NOMO-1 treated with DMSO at 0.1 percent for 48 hours (cell line): ENCODE measurements around the gene OR2V2.
A peak's percentile ranks its signal among the peaks of the same experiment; 100 is the strongest.
"Not testable (repeated sequence)": the region's sequence is repeated elsewhere in the genome, so short reads cannot be mapped to it uniquely, and the experiment has no call there.

ENCODE experiments used
- DNase-seq: peaks from one replicate; lab custom pipeline; 2025; ENCODE audit not compliant: unreplicated experiment; lab: John Stamatoyannopoulos, UW

The OR2V2 gene

GRCh38 chr5:181146927-181147636 lies at the start of gene OR2V2:
Gene OR2V2 (plus strand): TSS chr5:181147586. CDS start chr5:181154943, 7,357 bp downstream.
- DNase-seq, result not testable (repeated sequence)

- not testable (repeated sequence) for DNase-seq
Measured at GRCh38 chr5:181097759-181098491, 49.5 kb upstream of the OR2V2 start.

- DNase-seq, result no peak
Measured at GRCh38 chr5:181098762-181099601, 48.4 kb upstream of the OR2V2 start.

DNA sequence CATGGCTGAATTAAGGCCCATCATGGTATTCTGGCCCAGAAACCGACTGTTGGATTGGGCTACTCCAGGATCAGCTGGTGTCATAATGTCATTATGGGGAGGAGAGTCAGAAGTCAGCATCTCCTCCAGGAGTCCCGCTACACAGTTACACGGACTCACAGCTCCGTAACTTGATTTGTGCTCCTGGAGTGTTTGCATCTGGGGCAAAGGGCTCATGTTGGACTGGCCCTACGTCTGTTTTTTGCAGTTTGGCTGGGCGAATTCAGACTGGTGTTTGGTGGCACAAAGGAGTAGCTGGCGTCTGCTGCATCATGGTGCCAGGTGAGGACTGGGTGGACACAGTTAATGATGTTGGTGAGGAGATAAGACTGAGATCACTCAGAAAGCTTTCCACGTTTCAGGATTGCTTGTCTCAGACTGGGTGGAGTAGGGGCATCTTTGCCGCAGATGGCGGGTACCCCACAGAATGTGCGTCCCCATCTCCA lies 47.7 kb upstream of the OR2V2 start:
- no peak for DNase-seq

- no peak for DNase-seq
Measured at GRCh38 chr5:181100121-181100875, 47.1 kb upstream of the OR2V2 start.

DNA sequence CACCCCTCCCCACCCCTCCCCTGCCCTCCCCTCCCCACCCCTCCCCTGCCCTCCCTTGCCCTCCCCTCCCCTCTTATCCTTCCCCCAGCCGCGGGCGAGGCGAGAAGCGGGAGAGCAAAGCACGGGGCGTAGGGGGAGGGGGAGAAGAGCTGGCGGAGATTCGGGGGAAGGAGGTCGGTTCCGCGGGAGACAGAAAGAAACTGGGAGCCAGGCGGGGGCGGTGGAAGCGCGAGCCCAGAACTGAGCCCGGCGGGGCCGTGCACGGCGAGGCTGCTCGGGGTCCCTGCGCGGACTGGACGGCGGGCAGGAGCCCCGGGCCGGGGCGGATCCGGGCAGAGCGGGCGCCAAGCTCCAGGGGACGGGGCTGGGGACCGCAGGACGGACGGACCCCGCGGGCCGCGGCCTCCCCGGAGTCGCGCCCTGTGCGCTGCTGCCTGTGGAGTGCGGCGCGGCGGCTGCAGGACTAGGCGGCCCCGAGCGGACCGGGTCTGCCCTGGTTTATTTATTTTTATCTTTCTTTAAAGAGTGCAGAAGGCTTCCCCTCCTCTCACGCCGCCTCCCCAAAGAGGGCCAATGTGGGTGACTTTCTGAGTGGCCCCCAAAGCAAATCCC lies 46.2 kb upstream of the OR2V2 start:
- DNase-seq, result not testable (repeated sequence)

- DNase-seq, result not testable (repeated sequence)
Measured at GRCh38 chr5:181101930-181102674, 45.3 kb upstream of the OR2V2 start.

GRCh38 chr5:181104259-181104568 lies 43.2 kb upstream of the OR2V2 start:
- not testable (repeated sequence) for DNase-seq

- not testable (repeated sequence) for DNase-seq
Measured at GRCh38 chr5:181104606-181105390, 42.6 kb upstream of the OR2V2 start.

DNA sequence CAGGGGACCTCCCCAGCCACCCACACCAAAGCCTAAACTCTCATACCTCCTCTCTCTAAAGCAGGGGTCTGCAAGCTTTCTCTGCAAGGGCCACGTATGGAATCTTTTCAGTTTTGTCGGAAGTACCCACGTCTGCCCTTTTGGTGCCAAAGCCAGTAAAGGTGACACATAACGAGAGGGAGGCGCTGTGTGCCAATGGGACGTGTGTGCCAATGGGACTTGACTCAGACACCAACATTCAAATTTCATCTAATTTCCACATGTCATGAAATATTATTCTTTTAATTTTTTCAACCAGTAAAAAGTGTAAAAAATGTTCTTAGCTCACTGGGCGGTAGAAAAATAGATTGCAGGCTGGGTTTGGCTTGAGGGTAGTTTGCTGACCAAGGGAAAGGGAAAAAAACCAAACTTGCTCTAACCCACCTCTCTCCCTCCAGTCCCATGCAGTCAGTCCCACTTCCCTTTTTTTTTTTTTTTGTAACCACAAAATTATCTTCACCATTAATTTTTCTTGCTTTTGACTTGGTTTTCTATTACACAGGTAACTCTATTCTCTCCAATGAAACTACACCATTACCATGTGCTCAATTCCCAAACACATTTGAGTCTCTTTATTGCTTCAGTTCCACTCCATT lies 41.9 kb upstream of the OR2V2 start:
- peak; percentile 41 for DNase-seq

DNA sequence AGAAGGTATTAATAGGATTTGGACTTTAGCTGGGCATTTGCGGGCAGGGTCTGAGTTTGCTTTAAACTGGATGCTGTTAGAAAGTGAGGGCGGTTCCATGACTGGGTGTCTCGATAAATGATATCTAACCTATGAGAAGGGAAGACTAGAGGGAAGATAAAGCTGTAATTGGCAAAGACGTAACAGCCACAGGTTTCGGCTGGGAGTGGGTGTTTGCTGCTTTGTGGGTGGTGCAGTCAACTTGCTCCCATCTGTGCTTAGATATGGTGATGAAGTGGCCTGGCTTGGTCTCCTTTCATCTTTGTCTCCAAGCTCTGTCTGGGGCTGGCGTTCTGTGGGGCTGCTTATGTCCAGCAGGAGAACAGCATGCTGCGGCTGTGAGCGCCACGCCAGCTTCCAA lies 39.7 kb upstream of the OR2V2 start:
- DNase-seq, result no peak

- no peak for DNase-seq
Measured at GRCh38 chr5:181108578-181109165, 38.7 kb upstream of the OR2V2 start.

DNA sequence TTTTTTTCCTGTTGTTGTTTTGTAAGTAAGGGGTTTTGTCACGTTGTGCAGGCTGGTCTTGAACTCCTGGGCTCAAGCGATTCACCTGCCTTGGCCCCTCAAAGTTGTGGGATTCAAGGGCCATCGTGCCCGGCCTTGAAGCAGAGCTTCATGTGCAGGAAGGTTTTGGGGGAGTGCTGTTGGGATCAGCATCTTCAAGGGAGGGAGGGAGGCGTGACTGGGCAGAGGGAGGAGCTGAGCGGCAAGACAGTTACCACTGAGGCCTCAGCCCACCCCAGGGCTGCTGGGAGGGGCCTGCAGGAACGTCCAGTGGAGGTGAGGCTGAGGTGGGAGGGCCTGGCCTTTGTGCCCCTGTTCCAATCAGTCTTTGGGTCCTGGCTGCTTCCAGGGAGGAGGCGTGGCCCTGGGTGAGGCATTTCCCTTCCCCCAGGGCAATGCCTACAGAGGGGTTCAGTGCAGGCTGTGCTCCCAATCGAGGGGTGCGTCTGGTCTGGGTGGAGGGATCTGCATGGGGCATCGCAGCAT lies 37.8 kb upstream of the OR2V2 start:
- no peak for DNase-seq

GRCh38 chr5:181111010-181111409 lies 36.4 kb upstream of the OR2V2 start:
- DNase-seq, result no peak

GRCh38 chr5:181112476-181112875 lies 34.9 kb upstream of the OR2V2 start:
- no peak for DNase-seq

DNA sequence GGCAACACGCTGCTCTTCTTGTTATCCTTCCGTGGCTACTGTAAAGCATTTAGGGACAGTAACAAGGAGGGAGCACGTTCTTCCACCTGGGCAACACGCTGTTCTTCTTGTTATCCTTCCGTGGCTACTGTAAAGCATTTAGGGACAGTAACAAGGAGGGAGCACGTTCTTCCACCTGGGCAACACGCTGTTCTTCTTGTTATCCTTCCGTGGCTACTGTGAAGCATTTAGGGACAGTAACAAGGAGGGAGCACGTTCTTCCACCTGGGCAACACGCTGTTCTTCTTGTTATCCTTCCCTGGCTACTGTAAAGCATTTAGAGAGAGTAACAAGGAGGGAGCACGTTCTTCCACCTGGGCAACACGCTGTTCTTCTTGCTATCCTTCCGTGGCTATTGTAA lies 33.8 kb upstream of the OR2V2 start:
- DNase-seq, result not testable (repeated sequence)

DNA sequence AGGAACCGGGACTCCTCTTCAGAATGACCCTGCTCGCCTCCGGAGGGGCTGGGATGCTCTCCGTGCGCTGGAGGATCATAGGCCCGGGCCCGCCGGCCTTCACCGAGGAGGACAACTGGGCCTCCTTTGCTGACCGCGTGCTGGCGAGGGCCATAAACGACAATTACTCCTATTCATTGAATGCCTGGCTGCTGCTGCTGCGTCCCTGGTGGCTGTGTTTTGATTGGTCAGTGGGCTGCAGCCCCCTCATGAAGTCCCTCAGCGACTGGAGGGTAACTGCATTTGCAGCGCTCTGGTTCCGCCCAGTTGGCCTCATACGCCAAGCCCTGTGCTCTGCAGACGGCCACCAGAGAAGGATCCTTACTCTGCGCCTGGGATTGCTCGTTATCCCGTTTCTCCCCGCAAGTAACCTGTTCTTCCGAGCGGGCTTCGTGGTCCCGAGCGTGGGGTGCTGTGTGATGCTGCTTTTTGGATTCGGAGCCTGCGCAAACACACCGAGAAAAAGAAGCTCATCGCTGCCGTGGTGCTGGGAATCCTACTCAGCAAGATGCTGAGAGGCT lies 33.0 kb upstream of the OR2V2 start:
- no peak for DNase-seq
